Calu3 (cell line): ENCODE data around the gene PSMD3. TPM values are rescaled to one million over a fixed set of nuclear protein-coding genes. Genes with fewer than 3 reads are reported as not detected.

ENCODE experiments used
- BruUV-seq: library from RNA; stranded (reverse); fragments of 400-500 nt; replicated peaks from 2 replicates; lab custom pipeline; 2021; lab: Mats Ljungman, UMichigan
- CTCF ChIA-PET: fragments of 300-600 bp; sonication (Branson Sonifier 250); formaldehyde crosslinking; loops from one replicate; lab custom pipeline; 2022; ENCODE audit warnings: antibody characterized with exemption; lab: Charles Lee
- DNase-seq: peaks from one replicate; pipeline ENCODE4 v3.0.0; 2022
- H3K27ac Mint-ChIP-seq: one replicate; pipeline ENCODE4 v1.8.0; 2022; ENCODE audit warnings: mixed read lengths; ENCODE audit not compliant: unreplicated experiment
- H3K27me3 Mint-ChIP-seq: one replicate; pipeline ENCODE4 v1.8.0; 2022; ENCODE audit warnings: mixed read lengths; ENCODE audit not compliant: unreplicated experiment
- H3K36me3 Mint-ChIP-seq: one replicate; pipeline ENCODE4 v1.8.0; 2022; ENCODE audit warnings: mild to moderate bottlenecking, moderate library complexity, mixed read lengths; ENCODE audit not compliant: insufficient read depth, unreplicated experiment
- H3K4me1 Mint-ChIP-seq: one replicate; pipeline ENCODE4 v1.8.0; 2022; ENCODE audit warnings: mild to moderate bottlenecking, low read depth, mixed read lengths; ENCODE audit not compliant: unreplicated experiment
- H3K4me3 Mint-ChIP-seq: one replicate; pipeline ENCODE4 v1.8.0; 2022; ENCODE audit warnings: mild to moderate bottlenecking, low read depth, moderate library complexity, mixed read lengths; ENCODE audit not compliant: unreplicated experiment
- H3K9me3 Mint-ChIP-seq: one replicate; pipeline ENCODE4 v1.8.0; 2022; ENCODE audit warnings: low read depth, mixed read lengths; ENCODE audit not compliant: unreplicated experiment
- CTCF ChIP-seq: fragments of 200-600 bp; IDR thresholded peaks from one replicate; pipeline ENCODE4 v1.8.0; 2022; ENCODE audit warnings: antibody characterized with exemption; ENCODE audit not compliant: unreplicated experiment
- intact Hi-C: fragments of 100-400 bp; cut with micrococcal nuclease; formaldehyde crosslinking; loops from one replicate; pipeline ENCODE4 v1.10.0; 2022; ENCODE audit not compliant: unreplicated experiment
- total RNA-seq: library from RNA; stranded (reverse); gene quantifications from 2 replicates; pipeline ENCODE4 v1.2.3, GENCODE V29; 2022

The PSMD3 gene
- total RNA-seq, 1 experiment from 2014 or later, result 2,179 TPM

GRCh38 chr17:39979016-39979670, 1.5 kb upstream of the PSMD3 start:
- peaks cover 56% of the 10 kb centered on the region for H3K27me3 Mint-ChIP-seq
- intact Hi-C loops, result no loop called here
- DNase-seq, result no peak
- peak overlapping the region; percentile 77 for H3K4me3 Mint-ChIP-seq
- H3K36me3 Mint-ChIP-seq, result peaks cover 47% of the 10 kb centered on the region
- H3K4me1 Mint-ChIP-seq, result peaks cover 26% of the 10 kb centered on the region
- H3K27ac Mint-ChIP-seq, result peak overlapping the region; percentile 0
- TF ChIP-seq CTCF, result no peak
- CTCF ChIA-PET, result interaction anchor here (0.7 to 109.6 kb wide), 39 partner anchors 21 to 1135 kb away, joined by 3 to 8195 read pairs (median 45); partner anchors contain the start of genes CSF3, ERBB2, GRB7 and GSDMA
- no peaks in the 10 kb centered on the region for H3K9me3 Mint-ChIP-seq
- BruUV-seq, result no TSS peak

GRCh38 chr17:39979893-39980350, 685 bp upstream of the PSMD3 start:
- no TSS peak for BruUV-seq

GRCh38 chr17:39981207-39981741, 667 bp downstream of the PSMD3 start:
- intact Hi-C loops, result loop anchor here (1.0 to 5.0 kb wide), 5 partner anchors 11 to 451 kb away; no protein-coding TSS in a partner anchor

More at GRCh38 chr17:39979893-39980350, 685 bp upstream of the PSMD3 start:
- Mint-ChIP-seq H3K27ac (peak overlapping the region; percentile 81), H3K27me3 (peaks cover 50% of the 10 kb centered on the region), H3K9me3 (no peaks in the 10 kb centered on the region), H3K4me1 (peaks cover 26% of the 10 kb centered on the region), H3K36me3 (peaks cover 55% of the 10 kb centered on the region), H3K4me3 (peak overlapping the region; percentile 77)
- intact Hi-C loops, result loop anchor here (1.0 to 5.0 kb wide), 26 partner anchors 21 to 452 kb away; partner anchors contain the start of gene MIEN1
- peak; percentile 99 for DNase-seq
- CTCF ChIA-PET, result interaction anchor here (0.6 to 109.6 kb wide), 98 partner anchors 21 to 1000 kb away, joined by 3 to 8195 read pairs (median 8); partner anchors contain the start of genes CASC3, CSF3, ERBB2 and GRB7
- TF ChIP-seq CTCF, result no peak

More at GRCh38 chr17:39981207-39981741, 667 bp downstream of the PSMD3 start:
- H3K27ac Mint-ChIP-seq, result peak overlapping the region; percentile 81
- peaks cover 69% of the 10 kb centered on the region for H3K36me3 Mint-ChIP-seq
- no peak for TF ChIP-seq CTCF
- peaks cover 36% of the 10 kb centered on the region for H3K27me3 Mint-ChIP-seq
- H3K9me3 Mint-ChIP-seq, result no peaks in the 10 kb centered on the region
- H3K4me1 Mint-ChIP-seq, result peaks cover 26% of the 10 kb centered on the region
- peak overlapping the region; percentile 77 for H3K4me3 Mint-ChIP-seq
- CTCF ChIA-PET, result interaction anchor here (0.5 to 109.6 kb wide), 111 partner anchors 21 to 922 kb away, joined by 3 to 8195 read pairs (median 7); partner anchors contain the start of genes CASC3, CSF3, ERBB2 and GRB7
- BruUV-seq, result TSS peak; percentile 61
- DNase-seq, result no peak
